ENCODE results near the gene PSMD9.
"Not testable (repeated sequence)": the region's sequence is repeated elsewhere in the genome, so short reads cannot be mapped to it uniquely, and the experiment has no call there.

PSMD9 gene

GRCh38 chr12:121888478-121889273 is at the start of gene PSMD9:
TSS of gene PSMD9 (plus strand) at chr12:121888790. CDS start at chr12:121888857, 67 bp downstream.
- peak; percentile 99 for DNase-seq (ENCODE audit: low spot score)

DNA sequence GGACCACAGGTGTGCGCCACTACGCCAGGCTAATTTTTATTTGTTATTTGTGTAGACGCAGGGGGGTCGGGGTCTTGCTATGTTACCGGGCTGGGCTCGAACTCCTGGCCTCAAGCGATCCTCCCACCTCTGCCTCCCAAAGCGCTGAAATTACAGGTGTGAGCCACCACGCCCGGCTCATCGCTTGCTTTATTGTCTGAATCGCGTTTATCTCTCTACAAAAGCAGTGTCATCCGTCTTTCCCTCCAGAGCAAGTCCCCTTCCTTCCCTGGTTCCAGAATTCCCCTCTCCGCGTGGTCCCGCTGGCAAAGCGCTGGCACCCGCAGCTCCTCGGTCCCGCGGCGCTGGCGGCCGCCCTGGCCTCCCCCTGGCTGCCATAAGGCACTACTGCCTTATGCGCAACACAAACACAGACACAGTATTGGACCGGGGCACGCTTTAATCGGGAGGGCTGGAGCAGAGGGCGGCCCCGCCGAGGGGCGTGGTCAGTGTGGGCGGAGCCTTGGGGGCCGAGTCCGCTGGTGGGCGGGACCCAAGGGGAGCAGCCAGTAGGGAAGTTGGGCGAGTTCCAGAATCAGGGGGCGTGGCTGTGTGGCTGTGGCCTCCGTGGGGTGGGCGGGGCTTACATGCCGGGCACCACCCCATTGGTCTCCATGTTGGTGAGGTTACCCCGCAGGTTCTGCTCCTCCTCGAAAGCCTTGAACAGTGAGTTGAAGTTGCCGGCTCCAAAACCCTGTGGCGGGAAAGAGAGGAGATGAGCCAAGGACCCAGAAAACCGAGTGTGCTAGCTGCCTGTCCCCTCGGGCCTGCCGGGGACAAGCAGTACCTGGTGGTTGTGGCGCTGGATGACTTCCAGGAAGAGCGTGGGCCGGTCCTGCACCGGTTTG is 49.2 kb upstream of the PSMD9 start:
- peak; percentile 100 for DNase-seq (ENCODE audit: low spot score)

DNA sequence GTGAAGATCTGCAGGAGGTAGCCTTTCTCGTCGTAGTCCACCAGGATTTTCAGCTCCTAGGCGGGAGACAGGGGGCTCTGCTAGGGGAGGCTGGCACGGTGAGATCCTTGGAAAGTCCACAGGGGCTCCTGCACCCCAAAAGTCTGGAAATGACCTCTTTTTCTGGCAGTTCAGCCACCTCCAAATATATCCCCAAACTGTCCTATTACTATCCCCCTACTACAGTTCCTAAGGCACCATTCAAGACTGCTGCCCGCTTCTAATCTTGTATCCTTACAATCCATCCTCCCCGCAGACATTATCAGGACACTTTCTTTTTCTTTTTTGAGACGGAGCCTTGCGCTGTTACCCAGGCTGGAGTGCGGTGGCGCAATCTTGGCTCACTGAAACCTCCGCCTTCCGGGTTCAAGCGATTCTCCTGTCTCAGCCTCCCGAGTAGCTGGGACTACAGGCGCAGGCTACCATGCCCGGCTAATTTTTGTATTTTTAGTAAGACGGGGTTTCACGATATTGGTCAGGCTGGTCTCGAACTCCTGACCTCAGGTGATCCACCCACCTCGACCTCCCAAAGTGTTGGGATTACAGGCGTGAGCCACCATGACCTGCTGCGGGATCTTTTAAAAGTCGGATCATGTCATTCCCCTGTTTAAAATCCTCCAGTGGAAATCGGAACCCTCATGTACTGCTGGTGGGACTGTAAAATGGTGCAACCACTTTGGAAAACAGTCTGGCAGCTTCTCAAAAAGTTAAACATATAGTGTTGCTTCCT is 48.4 kb upstream of the PSMD9 start:
- DNase-seq (ENCODE audit: low spot score) = no peak

DNA sequence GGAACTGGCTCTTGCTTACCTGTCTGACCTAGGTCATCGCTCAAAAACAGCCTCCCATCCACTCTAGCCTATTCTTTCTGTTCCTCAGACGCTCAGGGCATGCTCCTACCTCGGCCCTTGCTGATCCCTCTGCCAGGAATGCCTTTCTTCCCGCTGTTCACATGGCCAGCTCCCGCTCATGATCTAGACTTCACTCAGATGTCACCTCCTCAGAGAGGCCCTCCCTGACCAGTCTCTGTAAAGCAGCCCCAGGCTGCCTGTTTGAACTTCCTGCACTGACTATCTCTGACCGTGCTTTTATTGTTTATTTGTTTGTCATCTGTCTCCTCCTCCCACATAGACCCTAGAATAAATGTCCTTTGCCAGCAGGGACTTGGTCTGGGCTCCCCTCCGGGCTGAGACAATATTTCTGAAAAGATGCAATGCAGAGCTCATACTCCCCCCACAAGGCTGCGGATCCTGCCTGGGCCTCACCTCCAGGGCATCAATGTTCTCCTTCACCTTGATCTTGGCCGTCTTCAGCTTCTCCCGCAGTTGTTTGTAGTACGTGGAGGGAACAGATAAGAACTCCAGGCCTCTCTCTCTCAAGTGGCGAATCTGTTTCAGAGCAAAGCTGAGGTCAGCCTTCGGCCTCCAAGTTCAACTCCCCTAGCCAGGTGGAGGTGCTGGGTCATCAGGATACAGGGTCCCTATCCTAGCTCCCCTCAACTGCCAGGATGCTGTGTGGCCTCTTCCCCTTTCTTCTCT is 45.2 kb upstream of the PSMD9 start:
- DNase-seq (ENCODE audit: low spot score) = no peak

DNA sequence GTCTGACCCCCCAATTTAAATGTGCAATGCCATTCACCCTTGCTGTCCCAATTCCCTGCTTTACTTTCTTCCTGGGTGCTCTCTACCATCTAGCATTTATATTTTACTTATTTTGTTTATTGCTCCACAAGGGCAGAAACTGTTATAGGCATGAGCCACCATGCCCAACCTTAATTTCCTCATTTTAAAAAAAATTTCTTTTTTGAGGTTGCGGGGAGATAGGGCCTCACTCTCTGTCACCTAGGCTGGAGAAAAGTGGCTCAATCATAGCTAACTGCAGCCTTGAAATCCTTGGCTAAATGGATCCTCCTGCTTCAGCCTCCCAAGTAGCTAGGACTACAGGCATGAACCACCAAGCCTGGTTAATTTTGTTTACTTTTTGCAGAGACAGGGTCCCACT is 42.9 kb upstream of the PSMD9 start:
- DNase-seq (ENCODE audit: low spot score) = no peak

GRCh38 chr12:121849211-121849610 is 39.4 kb upstream of the PSMD9 start:
- DNase-seq (ENCODE audit: low spot score) = no peak

GRCh38 chr12:121849665-121850064 is 38.9 kb upstream of the PSMD9 start:
- DNase-seq (ENCODE audit: low spot score) = no peak

- not testable (repeated sequence) for DNase-seq (ENCODE audit: low spot score)
Measured at GRCh38 chr12:121852392-121852791, 36.2 kb upstream of the PSMD9 start.

- DNase-seq (ENCODE audit: low spot score) = no peak
Measured at GRCh38 chr12:121857322-121858246, 31.0 kb upstream of the PSMD9 start.

GRCh38 chr12:121858318-121858661 is 30.3 kb upstream of the PSMD9 start:
- DNase-seq (ENCODE audit: low spot score) = no peak

DNA sequence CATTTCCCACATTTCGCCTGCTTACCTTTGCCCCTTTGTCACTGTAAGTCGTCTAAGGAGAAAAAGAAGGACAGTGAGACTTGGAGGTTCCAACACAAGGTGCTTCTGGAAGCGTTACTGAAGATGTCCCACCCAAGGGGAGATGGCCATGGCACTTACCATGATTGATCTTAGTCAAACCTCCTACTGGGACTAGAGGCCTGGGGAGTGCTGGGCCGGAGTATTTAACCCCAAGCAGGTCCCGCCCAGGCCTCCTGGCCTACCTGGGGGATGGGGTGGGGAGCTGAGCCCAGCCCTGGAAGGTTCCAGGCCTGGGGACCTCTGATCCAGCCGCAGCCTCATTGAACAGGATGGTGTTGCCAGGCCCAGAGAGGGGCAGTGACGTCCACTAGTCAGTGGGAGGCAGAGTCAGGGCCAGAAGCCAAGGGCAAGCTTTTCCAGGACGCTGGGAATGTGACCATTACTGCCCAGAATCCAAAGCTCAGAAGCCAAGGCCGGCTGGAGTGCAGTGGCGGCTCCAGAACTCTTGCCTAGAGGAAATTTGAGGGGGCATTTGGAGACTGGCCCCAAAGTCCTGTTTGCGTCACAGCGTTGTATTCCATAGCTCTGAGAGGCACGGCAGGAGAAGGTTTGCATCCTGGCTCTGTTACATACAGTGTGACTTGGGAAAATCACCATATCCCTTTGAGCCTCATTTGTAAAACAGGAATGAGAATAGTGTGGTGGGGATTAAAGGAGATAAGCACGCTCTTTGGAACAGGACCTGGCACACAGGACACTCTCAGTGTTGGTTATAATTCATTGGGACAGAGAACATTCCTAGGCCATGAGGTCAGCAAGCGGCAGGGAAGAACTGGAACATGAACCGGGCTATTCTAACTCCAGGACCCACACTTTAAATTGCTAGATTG is 29.7 kb upstream of the PSMD9 start, which contains the start of gene HPD:
Gene HPD, minus strand, starts transcription at position 198 of the 911 bp plus-strand sequence. Its CDS starts 36 bp downstream, at position 162.
- DNase-seq (ENCODE audit: low spot score) = no peak

GRCh38 chr12:121860257-121860656 is 28.3 kb upstream of the PSMD9 start:
- peak; percentile 44 for DNase-seq (ENCODE audit: low spot score)

DNA sequence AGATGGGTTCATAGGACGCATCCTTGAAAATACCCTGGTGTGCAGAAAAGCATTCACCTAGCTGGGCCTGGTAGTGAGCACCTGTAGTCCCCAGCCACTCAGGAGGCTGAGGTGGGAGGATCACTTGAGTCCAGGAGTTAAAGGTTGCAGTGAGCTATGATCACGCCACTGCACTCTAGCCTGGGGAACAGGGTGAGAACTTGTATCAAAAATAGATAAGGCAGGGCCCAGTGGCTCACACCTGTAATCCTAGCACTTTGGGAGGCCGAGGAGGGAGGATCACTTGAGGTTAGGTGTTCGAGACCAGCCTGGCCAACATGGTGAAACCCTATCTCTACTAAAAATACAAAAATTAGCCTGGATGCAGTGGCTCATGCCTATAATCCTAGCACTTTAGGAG is 27.9 kb upstream of the PSMD9 start:
- DNase-seq (ENCODE audit: low spot score) = not testable (repeated sequence)

DNA sequence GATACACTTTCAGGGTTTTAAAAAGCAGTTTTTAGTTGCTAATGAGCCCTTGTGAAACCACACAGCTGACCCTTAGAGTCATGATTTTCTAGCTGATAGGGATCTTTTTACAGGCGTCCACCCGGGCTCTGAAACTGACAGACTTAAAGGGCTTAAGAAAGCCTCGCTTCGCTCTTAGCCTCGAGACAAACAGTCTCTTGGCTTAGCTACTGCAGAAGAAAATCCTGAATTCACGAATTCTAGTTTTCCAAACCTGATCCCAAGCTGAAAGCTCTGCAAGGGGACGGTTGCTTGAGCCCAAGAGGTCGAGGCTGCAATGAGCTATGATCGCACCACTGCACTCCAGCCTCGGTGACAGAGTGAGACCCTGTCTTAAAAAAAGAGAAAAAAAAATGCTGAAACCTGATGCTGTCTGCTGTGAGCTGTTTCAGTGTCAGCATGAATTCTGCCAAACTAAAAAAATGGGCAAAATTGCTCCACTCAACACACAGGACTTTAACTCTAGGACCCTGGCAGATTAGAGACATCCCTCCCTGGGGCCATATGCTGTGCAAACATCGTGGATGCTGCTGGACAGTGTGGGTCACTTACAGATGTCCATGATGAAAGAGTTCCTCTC is 26.8 kb upstream of the PSMD9 start:
- DNase-seq (ENCODE audit: low spot score) = no peak

DNA sequence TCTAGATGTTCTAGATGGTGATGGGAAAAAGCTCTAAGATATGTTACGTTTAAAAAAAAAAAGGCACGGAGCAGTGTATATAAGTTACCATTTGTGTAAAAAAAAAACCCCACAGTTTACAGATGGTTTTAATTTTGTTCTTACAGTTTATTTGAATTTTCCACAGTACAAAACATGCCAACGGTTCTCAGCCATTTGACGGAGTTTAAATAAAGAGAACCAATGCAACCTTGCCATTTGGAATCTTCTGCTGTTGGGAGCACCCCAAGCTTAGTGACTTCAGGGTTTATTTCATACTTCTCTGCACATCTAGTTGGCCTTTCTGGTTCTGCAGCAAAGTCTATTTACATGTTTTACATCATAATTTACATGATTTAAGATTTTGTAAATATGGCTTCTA is 22.3 kb upstream of the PSMD9 start:
- no peak for DNase-seq (ENCODE audit: low spot score)

- not testable (repeated sequence) for DNase-seq (ENCODE audit: low spot score)
Measured at GRCh38 chr12:121869229-121869628, 19.4 kb upstream of the PSMD9 start.

DNA sequence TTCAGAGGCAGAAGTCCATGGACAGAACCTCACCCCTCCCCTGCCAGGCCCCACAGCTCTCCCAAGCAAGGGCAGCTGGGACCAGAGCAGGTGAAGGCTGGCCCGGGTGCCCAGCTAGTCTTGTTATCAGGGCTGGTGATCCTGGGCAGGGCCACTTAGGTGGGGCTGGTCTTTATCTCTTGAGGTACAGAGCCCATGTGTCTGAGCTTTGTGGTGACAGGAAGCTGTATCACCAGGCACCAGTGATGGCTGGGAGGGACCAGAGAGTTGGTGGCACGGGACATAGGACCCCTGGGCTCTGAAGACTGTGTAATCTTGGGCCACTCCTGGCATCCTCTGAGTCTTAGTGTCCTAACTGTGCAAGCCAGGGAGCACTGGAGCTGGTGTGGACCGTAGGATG is 17.1 kb upstream of the PSMD9 start:
- peak; percentile 93 for DNase-seq (ENCODE audit: low spot score)

DNA sequence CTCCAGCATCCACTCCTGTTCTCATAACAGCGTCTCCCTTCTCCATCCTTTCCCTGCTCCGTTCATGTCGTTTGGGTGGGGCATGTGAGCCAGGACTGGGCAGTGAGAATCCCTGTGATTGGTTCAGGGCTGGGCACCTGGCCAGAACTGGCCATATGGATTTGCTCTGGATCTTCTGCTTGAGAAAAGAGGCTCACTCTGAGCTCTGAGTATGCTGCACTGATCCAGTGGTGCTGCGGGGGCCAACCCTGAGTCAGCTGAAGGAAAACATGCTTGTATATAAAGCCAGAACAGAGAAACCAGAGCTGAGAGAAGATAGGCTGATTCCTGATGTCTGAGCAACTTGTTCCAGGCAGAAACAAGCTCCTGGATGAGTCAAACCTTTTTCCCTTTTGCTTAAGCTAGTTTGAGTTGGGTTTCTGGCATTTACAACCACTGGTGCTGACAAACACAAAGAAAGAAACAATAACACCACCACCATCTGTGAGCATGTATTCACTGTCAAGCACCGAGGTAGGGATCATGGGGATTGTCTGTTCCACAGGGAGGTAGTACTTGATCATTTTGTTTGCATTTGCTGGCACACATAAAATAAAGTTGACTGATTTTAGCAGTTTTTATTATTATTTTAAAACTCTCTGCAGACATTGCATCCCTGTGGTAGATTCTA is 15.9 kb upstream of the PSMD9 start:
- DNase-seq (ENCODE audit: low spot score) = peak; percentile 34

Measured in hematopoietic multipotent progenitor cell treated with erythropoietin and hydrocortisone succinate and interleukin-3 and kit ligand, for 15 days (in vitro differentiated cells).